GM12878 (cell line): ENCODE results near the gene AFAP1L2. TPM values are rescaled to one million over a fixed set of nuclear protein-coding genes. Genes with fewer than 3 reads are reported as not detected.

ENCODE experiments used
- ATAC-seq: fragments of 200-7000 bp; cut with Tn5 transposase; 3 replicates; pipeline ENCODE4 v1.9.1; 2020; ENCODE audit warnings: mild to moderate bottlenecking, moderate library complexity
- BruUV-seq: library from RNA; stranded (reverse); fragments of 400-500 nt; replicated peaks from 2 replicates; lab custom pipeline; 2021; lab: Mats Ljungman, UMichigan
- CTCF ChIA-PET: fragments of 300-600 bp; sonication (Branson Sonifier 250); formaldehyde crosslinking; extraction: SDS; loops from one replicate; lab custom pipeline; 2021; ENCODE audit warnings: inconsistent platforms; lab: Yijun Ruan, JAX
- POLR2A ChIA-PET: fragments of 350-600 bp; formaldehyde crosslinking; extraction: SDS; loops from one replicate; lab custom pipeline; 2021; ENCODE audit warnings: inconsistent platforms; lab: Charles Lee
- RAD21 ChIA-PET: fragments of 300-600 bp; sonication (Branson Sonifier 250); formaldehyde crosslinking; loops from one replicate; lab custom pipeline; 2023; ENCODE audit warnings: antibody characterized with exemption; ENCODE audit not compliant: unreplicated experiment; lab: Charles Lee
- SMC1A ChIA-PET: fragments of 300-600 bp; sonication (Branson Sonifier 250); formaldehyde crosslinking; loops from one replicate; lab custom pipeline; 2023; ENCODE audit not compliant: unreplicated experiment, uncharacterized antibody; lab: Charles Lee
- DNase-seq: peaks from one replicate; pipeline ENCODE4 v3.0.0-alpha.2; 2011; ENCODE audit warnings: low read depth, low spot score
- FAIRE-seq: peaks from 3 replicates; lab custom pipeline; 2011; peaks lifted over from hg19 to GRCh38; lab: Jason Lieb, UNC
- H2AFZ ChIP-seq: 2 replicates; pipeline ENCODE4 v1.6.0; 2011; ENCODE audit warnings: low read depth, low read length, control low read depth; ENCODE audit not compliant: control insufficient read depth
- H3K27ac ChIP-seq: 2 replicates; pipeline ENCODE4 v1.5.1; 2011; ENCODE audit warnings: control low read depth; ENCODE audit not compliant: control insufficient read depth, insufficient read depth
- H3K27me3 ChIP-seq, 2 experiments: replicated peaks in 1 of 2; 2 replicates each; pipeline versions ENCODE4 v1.6.0 to v1.6.1; 2011; ENCODE audit warnings: low read length in 1 of 2; ENCODE audit not compliant: control insufficient read depth in 2 of 2, insufficient read depth in 2 of 2
- H3K36me3 ChIP-seq, 2 experiments: 2 replicates each; pipeline ENCODE4 v1.5.1; 2011; ENCODE audit warnings: low read length in 1 of 2; ENCODE audit not compliant: control insufficient read depth in 2 of 2, insufficient read depth in 2 of 2
- H3K4me1 ChIP-seq: 2 replicates; pipeline ENCODE4 v1.6.1; 2011; ENCODE audit warnings: mild to moderate bottlenecking, low read length, moderate library complexity, mixed read lengths; ENCODE audit not compliant: control insufficient read depth, insufficient read depth
- H3K4me2 ChIP-seq: 2 replicates; pipeline ENCODE4 v1.6.0; 2011; ENCODE audit warnings: control low read depth; ENCODE audit not compliant: control insufficient read depth, insufficient read depth
- H3K4me3 ChIP-seq: fragments of 200-600 bp; sonication (generic); 2 replicates; pipeline ENCODE4 v1.5.1; 2016
- H3K79me2 ChIP-seq: 2 replicates; pipeline ENCODE4 v1.6.0; 2011; ENCODE audit warnings: low read length; ENCODE audit not compliant: control insufficient read depth, insufficient read depth
- H3K9ac ChIP-seq: 2 replicates; pipeline ENCODE4 v1.8.0; 2011; ENCODE audit warnings: low read length, control low read depth, mixed read lengths; ENCODE audit not compliant: control insufficient read depth, insufficient read depth
- H3K9me3 ChIP-seq: replicated peaks from 3 replicates; pipeline ENCODE4 v1.5.1; 2011; ENCODE audit warnings: mild to moderate bottlenecking, low read length; ENCODE audit not compliant: control insufficient read depth, insufficient read depth
- H4K20me1 ChIP-seq: 2 replicates; pipeline ENCODE4 v1.6.0; 2011; ENCODE audit not compliant: control insufficient read depth, insufficient read depth
- CBFB ChIP-seq: IDR thresholded peaks from 2 replicates; pipeline ENCODE4 v1.6.1; 2016; ENCODE audit warnings: antibody characterized with exemption, low read depth
- CREM ChIP-seq: IDR thresholded peaks from 2 replicates; pipeline ENCODE4 v1.6.1; 2014; ENCODE audit warnings: antibody characterized with exemption, low read depth
- HSF1 ChIP-seq: fragments of 150-350 bp; IDR thresholded peaks from 2 replicates; pipeline ENCODE4 v1.6.1; 2014; ENCODE audit warnings: mild to moderate bottlenecking, low read depth, low read length
- NFIC ChIP-seq: IDR thresholded peaks from 2 replicates; pipeline ENCODE4 v1.6.1; 2012; ENCODE audit warnings: low read depth, mild to moderate bottlenecking, inconsistent platforms, low read length, moderate library complexity
- PAX8 ChIP-seq: fragments of 450-650 bp; IDR thresholded peaks from 2 replicates; pipeline ENCODE4 v1.6.1; 2017; ENCODE audit warnings: mild to moderate bottlenecking, moderate library complexity
- SMAD5 ChIP-seq: IDR thresholded peaks from 2 replicates; pipeline ENCODE4 v1.6.1; 2016; ENCODE audit warnings: antibody characterized with exemption, low read depth
- SMARCA5 ChIP-seq: fragments of 450-650 bp; IDR thresholded peaks from 2 replicates; pipeline ENCODE4 v1.6.1; 2017; ENCODE audit warnings: mild to moderate bottlenecking
- TAF1 ChIP-seq: IDR thresholded peaks from 2 replicates; pipeline ENCODE4 v1.6.1; 2011; ENCODE audit warnings: mild to moderate bottlenecking, low read depth, low read length, borderline replicate concordance
- WRNIP1 ChIP-seq: IDR thresholded peaks from 2 replicates; pipeline ENCODE4 v1.6.1; 2011; ENCODE audit warnings: low read depth, low read length, improper control_type of control experiment, borderline replicate concordance
- ZBTB4 ChIP-seq: fragments of 450-650 bp; formaldehyde crosslinking; IDR thresholded peaks from 2 replicates; pipeline ENCODE4 v1.4.0; 2022; ENCODE audit warnings: mild to moderate bottlenecking, moderate library complexity
- ZNF217 ChIP-seq: fragments of 450-650 bp; IDR thresholded peaks from 2 replicates; pipeline ENCODE4 v1.6.1; 2017; ENCODE audit warnings: antibody characterized with exemption, mild to moderate bottlenecking
- WGBS: methylation state at CpG from one replicate; pipeline ENCODE4 v1.1.6; 2016; ENCODE audit warnings: low lambda C conversion rate; ENCODE audit not compliant: insufficient replicate concordance, insufficient coverage; ENCODE audit errors: missing lambda C conversion rate; 5-methylcytosine and 5-hydroxymethylcytosine counted together
- in situ Hi-C: fragments of 300-500 bp; cut with MboI; formaldehyde crosslinking; loops from 9 replicates; pipeline ENCODE4 v1.14.3; 2018; ENCODE audit warnings: mixed read lengths
- intact Hi-C: fragments of 100-400 bp; cut with micrococcal nuclease; formaldehyde crosslinking; loops from one replicate; pipeline ENCODE4 v1.14.2; 2022; ENCODE audit not compliant: unreplicated experiment
- polyA plus RNA-seq, 11 experiments: library from polyadenylated mRNA; depleted of rRNA in 4 of 11; unstranded in 6 of 11; stranded (reverse) in 5 of 11; fragments of >200 nt; fragmentation: Nextera tagmentation in 4 of 11; fragmentation: Illumina TruSeq in 1 of 11; extraction: Ambion mirVana in 4 of 11; extraction: Trizol in 1 of 11; gene quantifications; 1 replicate in 1 of 11; 2 replicates in 10 of 11; pipeline versions ENCODE4 v1.2.1 to v1.2.3, GENCODE V29; 2011 to 2016; ENCODE audit warnings: inconsistent platforms in 2 of 11, missing spikeins in 2 of 11, low read depth in 1 of 11
- total RNA-seq, 4 experiments: library from RNA; depleted of rRNA in 3 of 4; stranded (reverse); fragments of >200 nt in 3 of 4; fragmentation: Illumina TruSeq in 1 of 4; extraction: Trizol in 1 of 4; gene quantifications; 2 replicates each; pipeline versions ENCODE4 v1.2.1 to v1.2.3, GENCODE V29; 2013 to 2021

Gene AFAP1L2
- total and polyA plus RNA-seq, 10 of the 15 experiments (the other 5 are each of a cell fraction or from before 2014, with no cell fraction given) = 0.03 to 4.0 (median 0.34) TPM

- H3K79me2 ChIP-seq = no peaks in the 10 kb centered on the region
- DNase-seq (no peak), FAIRE-seq (no peak), ATAC-seq (no peak)
- SMC1A ChIA-PET = no interaction called here
- TF ChIP-seq ZNF217 = no peak
- H3K27me3 ChIP-seq = 0 out of 4 replicates have a peak, but pooled peaks cover 0 to 3% of the 10 kb centered on the region in 2 experiments
- intact Hi-C loops = no loop called here
- POLR2A ChIA-PET = no interaction called here
- no peak overlapping the region for H3K4me3 ChIP-seq
- BruUV-seq = no TSS peak
- H2AFZ ChIP-seq = no peak overlapping the region
- in situ Hi-C loops = no loop called here
- peaks cover 5% of the 10 kb centered on the region for H3K4me1 ChIP-seq
- RAD21 ChIA-PET = no interaction called here
- H3K36me3 ChIP-seq = no peaks in the 10 kb centered on the region
- no peak overlapping the region for H3K9ac ChIP-seq
- WGBS = 7% methylated on average over 9 of the region's 9 CpGs
- H4K20me1 ChIP-seq = no peaks in the 10 kb centered on the region
- no peaks in the 10 kb centered on the region for H3K9me3 ChIP-seq
- H3K4me2 ChIP-seq = no peak overlapping the region
- CTCF ChIA-PET = no interaction called here
- H3K27ac ChIP-seq = no peak overlapping the region
These were observed 8.8 kb upstream of the AFAP1L2 start for GRCh38 chr10:114412907-114413797.

GRCh38 chr10:114408968-114409444 is 4.7 kb upstream of the AFAP1L2 start:
- no peak overlapping the region for H2AFZ ChIP-seq
- POLR2A ChIA-PET = no interaction called here
- no peaks in the 10 kb centered on the region for H4K20me1 ChIP-seq
- RAD21 ChIA-PET = interaction anchor here (1.0 to 1.8 kb wide), 4 partner anchors 11 to 105 kb away, joined by 3 to 7 read pairs (median 5); no protein-coding TSS in a partner anchor
- SMC1A ChIA-PET = interaction anchor here (0.6 to 2.6 kb wide), 3 partner anchors 12 to 553 kb away, joined by 3 to 11 read pairs (median 3); no protein-coding TSS in a partner anchor
- no peak overlapping the region for H3K4me3 ChIP-seq
- H3K36me3 ChIP-seq = no peaks in the 10 kb centered on the region
- in situ Hi-C loops (no loop called here), intact Hi-C loops (no loop called here)
- ATAC-seq (peak; percentile 24), DNase-seq (no peak), FAIRE-seq (no peak)
- H3K4me2 ChIP-seq = no peak overlapping the region
- 46% methylated on average over 5 of the region's 5 CpGs for WGBS
- no peak overlapping the region for H3K9ac ChIP-seq
- no peaks in the 10 kb centered on the region for H3K27me3 ChIP-seq
- H3K79me2 ChIP-seq = no peaks in the 10 kb centered on the region
- TF ChIP-seq TAF1 = no peak
- TF ChIP-seq WRNIP1 = no peak
- no peak for TF ChIP-seq SMARCA5
- no peak for TF ChIP-seq SMAD5
- no peak for TF ChIP-seq CREM
- no peak for TF ChIP-seq NFIC
- no peak for TF ChIP-seq CBFB
- TF ChIP-seq PAX8 = no peak
- no peak for TF ChIP-seq ZBTB4 (CRISPR knock-in tag)
- TF ChIP-seq HSF1 = no peak
- H3K9me3 ChIP-seq = no peaks in the 10 kb centered on the region
- H3K4me1 ChIP-seq = peaks cover 8% of the 10 kb centered on the region
- BruUV-seq = no TSS peak
- CTCF ChIA-PET = interaction anchor here (1.1 to 2.7 kb wide), 3 partner anchors 42 to 105 kb away, joined by 3 to 11 read pairs (median 4); no protein-coding TSS in a partner anchor
- no peak overlapping the region for H3K27ac ChIP-seq
